ENCODE data around the gene JAML.

DNA sequence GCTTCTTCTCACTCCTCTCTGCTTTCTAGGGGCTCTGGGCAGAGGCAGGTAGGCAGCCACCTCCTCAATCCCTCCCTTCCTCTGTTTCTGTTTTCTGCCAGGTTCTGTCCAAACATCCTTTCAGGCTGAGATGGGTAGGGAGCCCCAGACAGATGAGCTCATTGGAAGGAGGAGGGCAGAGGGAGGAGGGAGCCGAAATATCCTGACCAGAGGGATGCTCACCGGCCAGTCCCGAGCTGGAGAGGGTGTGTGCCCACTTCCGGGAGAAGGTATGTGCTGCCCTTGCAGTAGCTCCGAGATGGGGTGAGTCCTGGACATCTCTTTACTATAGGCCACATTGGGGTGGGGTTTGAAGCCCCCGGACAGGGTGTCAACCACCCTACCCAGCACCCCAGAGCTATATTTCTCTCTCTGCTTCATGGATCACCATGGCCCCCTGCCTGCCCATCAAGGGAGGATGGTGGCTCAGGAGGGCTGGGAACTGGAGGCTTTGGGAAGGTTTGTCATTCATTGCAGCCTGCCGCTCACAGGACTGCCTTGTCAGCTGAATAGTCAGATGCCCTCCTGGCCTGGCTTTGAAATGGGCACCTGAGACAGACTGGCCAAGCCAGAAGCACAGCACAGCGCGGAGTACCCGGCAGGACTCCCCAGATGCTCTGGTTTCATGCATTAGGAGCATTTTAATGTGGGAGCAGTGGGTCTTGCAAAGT lies 67.5 kb downstream of the JAML start:
- TF ChIP-seq, protein P1, sequence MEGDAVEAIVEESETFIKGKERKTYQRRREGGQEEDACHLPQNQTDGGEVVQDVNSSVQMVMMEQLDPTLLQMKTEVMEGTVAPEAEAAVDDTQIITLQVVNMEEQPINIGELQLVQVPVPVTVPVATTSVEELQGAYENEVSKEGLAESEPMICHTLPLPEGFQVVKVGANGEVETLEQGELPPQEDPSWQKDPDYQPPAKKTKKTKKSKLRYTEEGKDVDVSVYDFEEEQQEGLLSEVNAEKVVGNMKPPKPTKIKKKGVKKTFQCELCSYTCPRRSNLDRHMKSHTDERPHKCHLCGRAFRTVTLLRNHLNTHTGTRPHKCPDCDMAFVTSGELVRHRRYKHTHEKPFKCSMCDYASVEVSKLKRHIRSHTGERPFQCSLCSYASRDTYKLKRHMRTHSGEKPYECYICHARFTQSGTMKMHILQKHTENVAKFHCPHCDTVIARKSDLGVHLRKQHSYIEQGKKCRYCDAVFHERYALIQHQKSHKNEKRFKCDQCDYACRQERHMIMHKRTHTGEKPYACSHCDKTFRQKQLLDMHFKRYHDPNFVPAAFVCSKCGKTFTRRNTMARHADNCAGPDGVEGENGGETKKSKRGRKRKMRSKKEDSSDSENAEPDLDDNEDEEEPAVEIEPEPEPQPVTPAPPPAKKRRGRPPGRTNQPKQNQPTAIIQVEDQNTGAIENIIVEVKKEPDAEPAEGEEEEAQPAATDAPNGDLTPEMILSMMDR (conservative IDR thresholded peaks at IDR 0.05 in 1 of 2, IDR thresholded peaks at IDR 0.05 in 1 of 2; ENCODE audit: extremely low read depth in 1 of 2, insufficient read depth in 1 of 2, low read depth in 1 of 2, low read length in 2 of 2), result no peak
- no peak for TF ChIP-seq EZH2 (IDR thresholded peaks at IDR 0.05; ENCODE audit: borderline replicate concordance, low read length)

Measured in mammary epithelial cell (primary cell).